Stimulated activated naive CD4-positive, alpha-beta T cell treated with Interleukin-2 at 50 U/mL for 16 hours (primary cell): ENCODE measurements around the gene SLC12A4.

Experiments used
- DNase-seq: peaks from one replicate; lab custom pipeline; 2025; lab: John Stamatoyannopoulos, UW

Gene SLC12A4

GRCh38 chr16:67963292-67963661 lies 5.2 kb downstream of the SLC12A4 start:
- no peak for DNase-seq

DNA sequence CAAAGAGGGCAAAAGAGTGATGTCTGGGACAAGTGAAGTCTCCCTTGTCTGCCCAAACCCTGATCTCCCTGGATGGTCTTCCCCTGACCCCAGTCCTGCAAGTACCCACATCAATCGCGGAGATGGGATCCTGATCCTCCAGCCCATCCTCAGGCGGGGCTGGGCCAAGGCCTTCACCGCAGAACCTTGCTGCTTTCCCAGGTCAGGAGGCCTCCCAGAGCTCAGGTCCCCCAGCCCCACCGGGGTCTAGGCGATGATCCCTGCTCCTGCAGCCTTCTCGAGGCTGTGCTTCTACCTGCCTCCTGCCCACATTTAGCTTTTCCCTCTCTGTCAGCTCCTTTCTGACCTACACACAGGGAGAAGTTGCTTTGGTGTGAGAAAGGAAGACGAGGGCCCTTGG lies 6.3 kb downstream of the SLC12A4 start:
- no peak for DNase-seq

- DNase-seq, result no peak
Observed at GRCh38 chr16:67961551-67961957, 6.9 kb downstream of the SLC12A4 start.

DNA sequence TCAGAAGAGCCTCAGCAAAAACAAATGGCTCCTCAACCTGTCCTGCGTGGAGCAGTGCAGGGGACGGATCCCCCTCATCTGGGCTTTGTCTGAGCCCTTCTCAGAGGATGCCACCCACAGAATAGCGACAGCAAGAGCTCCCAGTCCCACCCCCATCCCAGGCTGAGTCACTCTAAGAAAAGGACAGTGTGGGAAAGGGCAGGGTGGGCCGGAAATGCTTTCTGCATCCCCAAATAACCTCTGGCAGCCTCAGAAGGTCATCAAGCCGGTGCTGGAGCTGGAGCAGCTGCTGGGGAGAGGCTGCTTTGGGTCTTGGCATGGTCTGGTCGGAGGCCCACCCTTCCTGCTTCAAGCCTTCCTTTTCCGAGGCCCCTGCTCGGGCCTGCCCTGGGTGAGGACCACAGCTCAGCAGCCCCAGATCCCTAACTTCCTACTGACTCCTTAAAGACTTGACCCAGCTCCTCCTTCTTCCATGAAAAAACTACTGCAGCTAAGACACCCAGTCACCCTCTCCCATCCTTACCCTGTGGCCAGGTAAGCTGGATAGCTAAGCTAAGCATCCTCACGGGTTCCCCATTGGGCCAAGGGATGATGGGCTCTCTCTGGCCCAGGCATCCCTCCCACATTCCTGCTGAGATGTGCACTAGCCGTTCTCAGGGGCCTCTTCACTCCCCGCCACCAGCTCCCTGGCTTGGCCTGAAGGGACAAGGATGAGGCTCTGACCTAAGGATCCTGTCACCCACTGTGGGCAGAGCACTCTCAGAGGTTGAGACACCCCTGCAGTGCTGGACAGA lies 8.7 kb downstream of the SLC12A4 start:
- no peak for DNase-seq

DNA sequence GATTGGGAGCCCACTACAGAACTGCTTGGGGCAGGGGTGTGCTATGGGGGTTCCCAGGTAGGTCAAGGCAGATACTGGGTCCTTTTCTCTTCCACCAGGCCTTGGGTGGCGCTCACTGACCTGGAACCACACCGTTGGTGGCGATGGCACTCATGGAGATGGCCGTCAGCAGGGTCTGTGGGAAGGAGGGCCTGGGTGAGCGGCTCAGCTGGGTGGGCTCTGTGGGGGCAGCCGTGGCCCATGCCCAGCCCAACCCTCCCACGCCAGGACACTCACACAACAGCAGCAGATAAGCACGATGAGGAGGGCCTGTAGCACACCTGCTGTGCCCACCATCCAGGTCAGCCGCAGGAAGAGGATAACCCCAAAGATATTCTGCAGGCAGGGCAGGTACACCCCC lies 10.8 kb downstream of the SLC12A4 start:
- no peak for DNase-seq

DNA sequence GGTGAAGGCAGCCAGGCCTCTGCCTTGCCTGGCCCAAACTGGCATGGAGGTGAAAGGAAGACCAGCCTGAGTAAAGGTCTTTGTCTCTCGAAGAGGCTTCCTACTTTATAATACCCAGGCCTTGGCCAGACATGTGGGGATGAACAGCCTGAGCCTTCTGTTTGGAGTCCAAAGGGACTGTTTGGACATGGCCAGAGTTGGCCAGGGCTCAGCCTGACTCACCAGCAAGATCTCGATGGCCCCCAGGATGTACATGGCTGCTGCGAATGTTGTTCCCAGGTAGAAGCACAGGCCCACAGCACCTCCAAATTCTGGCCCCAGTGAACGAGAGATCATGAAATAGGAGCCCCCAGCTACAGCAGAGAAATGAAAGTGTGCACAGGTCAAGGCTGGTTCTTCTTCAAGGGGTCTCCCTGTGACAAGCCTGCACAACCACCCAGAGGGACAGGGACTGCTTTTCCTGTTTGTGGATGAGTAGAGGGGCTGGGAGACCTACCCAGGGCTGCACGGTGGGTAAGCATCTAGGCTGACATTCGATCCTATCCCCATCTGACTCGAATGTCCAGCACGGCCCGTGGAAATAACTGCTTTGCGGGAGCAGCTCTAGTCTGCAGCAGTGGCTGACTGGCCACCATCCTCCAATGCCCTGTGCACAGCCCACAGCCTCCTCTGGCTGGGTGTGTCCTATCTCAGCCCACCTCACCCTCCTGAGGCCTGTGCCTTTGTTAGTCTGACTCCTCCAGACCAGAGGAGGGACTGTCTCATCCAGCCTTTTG lies 13.8 kb downstream of the SLC12A4 start:
- no peak for DNase-seq

DNA sequence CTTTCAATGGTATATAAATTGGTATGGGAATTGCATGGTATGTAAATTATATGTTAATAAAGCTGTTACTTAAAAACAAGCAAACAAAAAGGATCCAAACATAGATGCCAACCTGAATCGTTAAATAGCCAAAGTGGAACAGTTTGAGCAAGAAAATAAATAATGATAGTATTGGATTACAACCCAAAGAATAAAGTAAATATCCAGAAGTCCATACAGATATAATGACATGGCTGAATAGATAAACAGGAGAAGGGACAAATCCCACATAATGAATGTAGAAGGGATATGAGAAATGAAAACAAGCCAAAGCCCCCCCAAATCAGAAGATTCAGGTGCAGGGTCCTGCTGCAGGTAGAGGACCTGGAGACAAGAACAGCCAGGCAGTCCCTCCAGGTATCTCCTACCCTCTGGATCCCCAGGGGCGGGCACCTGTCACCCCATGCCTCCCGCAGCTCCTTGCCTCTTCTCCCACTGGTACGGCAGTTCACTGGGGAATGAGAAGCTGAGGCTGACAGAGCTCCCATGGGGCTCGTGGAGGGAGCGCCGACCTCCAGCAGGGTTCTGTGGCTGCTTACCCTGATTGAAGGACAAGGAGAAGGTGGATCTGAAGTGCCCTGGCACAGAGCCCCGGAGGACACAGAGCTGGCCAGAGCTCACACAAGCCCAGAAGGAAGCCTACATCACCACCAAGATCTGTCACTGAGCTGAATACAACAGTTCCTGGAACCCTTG lies 14.6 kb downstream of the SLC12A4 start:
- no peak for DNase-seq

GRCh38 chr16:67951485-67951884 lies 17.0 kb downstream of the SLC12A4 start:
- no peak for DNase-seq

DNA sequence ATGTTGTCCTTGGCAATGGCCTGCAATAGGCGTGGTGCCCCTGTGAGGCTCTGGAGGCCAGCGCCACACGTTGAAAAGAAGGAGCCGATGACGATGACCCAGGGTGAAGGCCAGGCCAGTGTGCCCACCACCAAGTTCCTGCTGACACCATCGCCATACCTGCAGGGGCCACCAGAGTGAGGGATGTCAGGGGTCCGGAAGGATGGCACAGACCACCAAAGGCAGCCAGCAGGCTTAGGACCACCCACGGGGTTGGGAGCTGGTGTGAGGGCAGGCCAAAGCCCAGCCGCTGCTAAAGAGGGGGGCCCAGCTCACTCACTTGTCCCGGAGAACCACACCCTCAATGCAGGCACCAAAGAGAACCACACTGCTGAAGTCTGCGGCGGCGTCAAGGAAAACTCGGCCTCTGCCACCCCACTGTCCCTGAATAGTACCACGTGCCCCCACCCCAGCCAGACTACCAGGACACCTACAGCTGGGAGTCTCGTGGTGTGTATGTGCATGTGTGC lies 18.0 kb downstream of the SLC12A4 start:
- no peak for DNase-seq

DNA sequence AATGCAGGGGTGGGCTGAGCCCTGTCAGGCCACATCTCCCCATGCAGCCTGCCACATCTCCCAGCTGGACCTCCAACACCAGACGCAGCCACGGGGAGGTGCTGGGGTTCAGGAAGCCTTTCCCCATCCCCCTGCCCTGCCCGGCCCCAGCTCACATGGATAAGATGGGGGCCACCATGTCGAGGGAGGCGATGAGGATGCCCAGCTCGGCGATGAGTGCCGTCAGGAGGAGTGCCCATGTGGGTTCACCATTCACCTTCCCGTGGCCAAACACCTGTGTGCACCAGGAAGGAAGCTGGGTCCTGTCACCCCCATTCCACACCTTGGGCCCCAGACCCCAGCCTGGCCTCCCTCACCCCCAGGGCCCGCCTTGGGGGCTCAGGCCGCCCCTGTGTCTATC lies 18.8 kb downstream of the SLC12A4 start:
- no peak for DNase-seq

DNA sequence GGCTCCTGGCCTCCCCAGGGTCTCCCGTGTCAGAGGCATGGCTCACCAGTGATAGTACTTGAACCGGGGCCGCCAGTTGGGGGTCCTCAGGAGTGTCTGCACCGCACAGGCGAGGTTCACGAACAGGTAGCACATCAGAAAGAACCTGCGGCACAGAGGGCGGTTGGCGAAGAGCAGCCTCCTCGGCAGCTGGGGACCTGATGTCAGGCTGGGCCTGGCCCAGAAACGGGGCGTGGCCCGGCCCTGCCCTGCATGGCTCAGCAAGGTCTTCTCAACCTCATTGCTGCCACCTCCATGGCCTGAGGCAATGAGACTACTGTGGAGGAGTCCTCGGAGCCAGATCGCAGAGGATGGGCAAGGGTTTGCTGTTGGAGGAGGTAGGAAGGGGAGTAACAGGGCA lies 20.4 kb downstream of the SLC12A4 start:
- no peak for DNase-seq

DNA sequence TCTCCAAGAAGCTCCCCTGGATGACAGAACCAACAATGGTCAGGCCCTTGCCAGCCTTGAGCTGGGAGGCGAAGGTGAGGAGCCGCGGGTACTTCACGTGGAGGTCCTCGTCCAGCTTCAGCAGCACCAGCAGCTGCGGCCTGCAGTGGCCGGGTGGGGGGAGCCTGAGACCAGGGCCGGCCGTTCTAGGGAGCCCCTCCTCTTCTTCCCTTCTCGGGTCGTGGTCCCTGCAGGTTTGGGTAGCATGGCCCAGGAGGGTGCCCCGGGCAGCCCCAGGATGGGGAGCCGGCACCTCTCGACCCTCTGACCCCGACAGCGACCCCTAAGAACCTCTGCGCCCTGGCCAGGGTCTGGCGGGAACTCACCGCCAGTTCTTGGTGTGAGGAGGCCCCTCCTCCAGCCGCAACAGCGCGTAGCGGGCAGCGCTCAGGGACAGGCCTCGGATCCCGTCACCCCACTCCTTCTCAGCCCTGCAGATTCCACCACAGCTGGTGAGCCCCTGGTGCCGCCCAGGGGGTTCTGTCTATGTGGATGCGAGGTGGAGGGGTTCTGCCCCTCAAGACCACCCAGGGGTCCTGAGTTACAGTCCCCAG lies 21.4 kb downstream of the SLC12A4 start:
- DNase-seq, result no peak

- no peak for DNase-seq
Observed at GRCh38 chr16:67946128-67946569, 22.3 kb downstream of the SLC12A4 start.

DNA sequence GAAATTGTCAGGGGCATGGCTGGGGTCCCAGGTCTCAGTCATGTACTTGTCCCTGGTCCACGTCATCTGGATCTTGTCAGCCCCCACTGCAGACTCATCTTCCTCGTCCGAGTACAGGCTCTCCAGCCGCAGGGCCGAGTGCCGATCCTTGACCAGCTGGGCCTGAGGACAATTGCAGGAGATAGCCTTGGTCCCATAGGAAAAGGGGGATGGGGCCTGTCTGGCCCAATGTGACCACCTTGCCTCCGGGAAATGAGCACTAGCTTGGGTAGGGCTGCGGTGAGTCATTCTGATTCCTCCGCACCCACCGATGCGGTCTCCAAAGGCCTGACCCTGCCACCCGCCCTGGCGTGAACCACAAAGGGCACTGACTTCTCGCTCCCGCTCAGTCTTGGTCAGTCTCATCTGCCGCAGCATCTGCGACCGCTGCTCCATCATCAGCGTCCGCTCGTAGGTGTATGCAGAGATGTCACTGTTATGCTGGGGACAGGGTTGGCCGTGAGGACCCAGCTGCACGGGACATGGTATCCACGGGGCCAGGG lies 23.0 kb downstream of the SLC12A4 start:
- DNase-seq, result no peak

- DNase-seq, result no peak
Observed at GRCh38 chr16:67944690-67945391, 23.6 kb downstream of the SLC12A4 start.

DNA sequence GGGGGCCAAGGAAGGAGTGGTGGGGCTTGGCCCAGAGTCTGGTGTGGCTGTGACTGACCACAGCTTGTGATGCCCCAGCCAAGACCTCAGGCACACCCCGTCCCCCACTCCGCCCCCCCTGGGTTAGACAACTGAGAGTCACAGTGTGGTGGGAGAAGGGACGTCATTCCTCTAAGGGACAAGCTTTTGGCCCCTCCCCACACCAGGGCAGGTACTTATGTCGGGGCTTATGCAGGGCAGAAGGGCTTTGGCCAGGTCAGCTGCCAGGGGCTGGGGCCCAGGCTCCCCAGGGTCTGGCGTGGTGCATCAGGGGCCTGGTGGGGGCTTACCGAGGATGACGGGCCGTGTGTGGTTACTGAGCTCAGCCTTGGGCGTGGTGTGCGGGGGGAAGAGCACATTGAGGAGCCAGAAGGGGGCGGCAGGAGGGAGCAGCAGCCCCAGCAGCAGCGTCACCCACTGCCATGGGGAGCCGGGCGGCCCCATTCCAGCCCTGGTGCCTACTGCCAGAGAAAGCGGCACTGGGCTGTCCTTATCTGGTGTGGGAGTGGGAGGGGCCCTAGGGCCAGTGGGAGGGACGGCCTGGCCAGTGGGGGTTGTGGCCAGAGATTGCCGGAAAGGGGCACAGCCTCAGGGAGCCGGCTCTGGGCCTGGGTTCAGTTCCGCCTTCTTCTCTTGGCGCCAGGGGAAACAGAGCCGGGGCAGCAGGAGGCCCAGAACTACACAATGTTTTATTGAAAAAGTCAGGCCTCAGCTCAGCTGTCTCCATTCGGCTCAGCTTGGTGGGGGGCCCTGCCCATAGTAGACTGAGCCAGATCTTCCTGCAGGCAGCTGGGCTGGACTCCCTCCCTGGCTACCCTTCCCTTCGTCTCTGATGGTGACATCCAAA lies 24.6 kb downstream of the SLC12A4 start, which contains the start of gene LCAT:
LCAT (minus strand) TSS at position 502 of the 886 bp plus-strand sequence; CDS start at position 483, 19 bp downstream.
- DNase-seq, result no peak

- no peak for DNase-seq
Observed at GRCh38 chr16:67943256-67943618, 25.2 kb downstream of the SLC12A4 start.

DNA sequence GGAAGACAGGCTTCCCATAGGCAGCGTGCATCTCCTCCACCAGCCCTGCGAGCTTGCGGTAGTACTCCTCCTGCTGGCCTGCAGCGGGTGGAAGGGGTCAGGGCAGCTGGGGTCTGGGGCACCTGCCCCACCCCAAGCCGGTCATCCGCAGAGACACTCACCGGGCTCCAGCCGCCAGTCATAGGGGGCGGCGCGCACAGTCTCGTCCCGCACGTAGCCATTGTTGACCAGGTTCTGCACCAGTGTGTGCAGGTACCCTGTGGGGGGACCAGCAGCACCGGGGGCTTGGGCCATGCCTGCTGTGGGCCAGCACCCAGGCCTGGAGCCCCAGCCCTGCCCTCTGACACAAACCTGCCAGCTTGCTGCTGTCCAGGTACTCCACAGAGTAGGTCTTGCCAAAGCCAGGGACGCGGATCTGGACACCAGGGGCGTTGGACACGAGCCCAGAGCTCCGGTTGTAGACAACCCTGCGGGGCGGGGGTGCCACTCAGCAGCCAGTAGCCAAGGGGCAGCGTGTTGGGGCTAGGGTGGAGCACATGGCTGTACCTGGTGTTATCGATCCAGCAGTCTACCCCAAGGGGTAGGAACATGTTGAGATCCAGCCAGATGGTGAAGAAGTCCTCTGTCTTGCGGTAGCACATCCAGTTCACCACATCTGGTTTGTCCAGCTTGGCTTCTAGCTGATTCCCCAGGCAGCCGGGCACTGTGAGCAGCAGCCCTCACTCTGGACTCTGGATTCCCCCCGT lies 25.8 kb downstream of the SLC12A4 start:
- no peak for DNase-seq

GRCh38 chr16:67942200-67942509 lies 26.3 kb downstream of the SLC12A4 start:
- no peak for DNase-seq
